Cerebellar nuclear complex (tissue), 1 donor: ENCODE measurements around the gene WNT8B.

Experiments
- DNase-seq, 2 experiments: peaks; one replicate each; lab custom pipeline; 2025; lab: John Stamatoyannopoulos, UW

WNT8B gene

GRCh38 chr10:100519311-100520051 is 56.7 kb downstream of the WNT8B start, which contains the start of gene SEC31B:
TSS of gene SEC31B (minus strand) at chr10:100519861. CDS start at chr10:100516952, 2,909 bp downstream.
- no peak for DNase-seq

DNA sequence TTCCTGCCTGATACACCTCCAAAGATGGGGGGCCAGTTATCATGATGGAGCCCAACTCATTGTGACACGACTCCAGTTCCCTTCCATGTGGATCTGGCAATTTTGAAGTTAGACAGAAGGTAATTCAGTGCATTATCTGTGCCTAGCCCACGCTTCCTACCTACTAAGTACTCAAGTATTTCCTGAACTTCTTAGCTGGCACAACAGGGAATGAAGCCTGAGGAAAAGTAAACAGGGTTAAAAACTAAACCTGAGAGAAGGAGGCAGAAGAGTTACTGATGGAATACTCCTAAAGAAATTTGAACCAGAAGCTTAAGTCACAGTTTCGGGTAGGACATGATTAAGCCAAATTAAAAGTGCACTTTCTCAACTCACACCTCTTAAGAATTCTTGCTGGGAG is 58.0 kb downstream of the WNT8B start:
- DNase-seq: no peak

- no peak for DNase-seq
Measured at GRCh38 chr10:100522107-100522801, 59.4 kb downstream of the WNT8B start.

DNA sequence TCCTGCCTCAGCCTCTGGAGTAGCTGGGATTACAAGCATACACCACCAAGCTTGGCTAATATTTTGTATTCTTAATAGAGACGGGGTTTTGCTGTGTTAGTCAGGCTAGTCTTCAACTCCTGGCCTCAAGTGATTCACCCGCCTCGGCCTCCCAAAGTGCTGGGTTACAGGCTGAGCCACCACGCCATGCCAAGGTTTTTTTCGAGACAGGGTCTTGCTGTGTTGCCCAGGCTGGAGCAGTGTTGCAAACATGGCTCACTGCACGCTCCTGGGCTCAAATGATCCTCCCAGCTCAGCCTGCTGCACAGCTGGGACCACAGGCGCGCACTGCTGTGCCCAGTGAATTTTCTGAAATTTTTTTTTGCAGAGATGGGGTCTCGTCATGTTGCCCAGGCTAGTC is 60.1 kb downstream of the WNT8B start:
- DNase-seq: no peak

- DNase-seq: no peak
Measured at GRCh38 chr10:100524206-100524605, 61.4 kb downstream of the WNT8B start.

GRCh38 chr10:100524638-100525037 is 61.8 kb downstream of the WNT8B start:
- no peak for DNase-seq

DNA sequence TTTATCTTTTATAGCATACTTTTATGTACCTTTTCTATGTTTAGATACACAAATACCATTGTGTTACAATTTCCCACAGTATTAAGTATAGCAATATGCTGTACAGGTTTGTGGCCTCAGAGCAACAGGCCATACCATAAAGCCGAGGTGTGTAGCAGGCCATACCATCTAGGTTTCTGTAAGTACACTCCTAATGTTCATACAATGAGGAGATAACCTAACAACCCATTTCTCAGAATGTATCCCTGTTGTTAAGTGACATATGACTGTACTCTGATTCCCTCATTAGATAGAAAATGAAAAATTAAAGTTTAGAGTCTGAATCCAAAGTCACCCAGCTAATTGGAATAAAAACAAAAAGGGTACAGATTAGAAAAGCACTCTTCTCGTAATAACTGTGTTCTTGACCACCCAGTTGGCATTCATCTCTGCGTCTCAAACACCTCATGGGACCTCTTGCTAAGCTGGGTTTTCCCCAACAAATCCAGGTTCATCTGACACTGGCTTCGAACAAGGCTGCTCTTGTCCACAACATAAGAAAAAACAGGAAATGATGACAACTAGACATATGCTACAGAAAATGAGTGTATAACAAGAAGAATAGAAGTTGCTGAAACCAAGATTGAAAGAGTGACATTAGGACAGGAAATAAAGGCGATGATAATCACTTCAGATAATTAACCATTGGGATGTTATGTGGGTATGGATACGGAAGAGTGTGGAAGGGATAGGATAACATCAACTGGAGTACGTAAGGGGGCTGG is 65.5 kb downstream of the WNT8B start:
- DNase-seq: no peak

DNA sequence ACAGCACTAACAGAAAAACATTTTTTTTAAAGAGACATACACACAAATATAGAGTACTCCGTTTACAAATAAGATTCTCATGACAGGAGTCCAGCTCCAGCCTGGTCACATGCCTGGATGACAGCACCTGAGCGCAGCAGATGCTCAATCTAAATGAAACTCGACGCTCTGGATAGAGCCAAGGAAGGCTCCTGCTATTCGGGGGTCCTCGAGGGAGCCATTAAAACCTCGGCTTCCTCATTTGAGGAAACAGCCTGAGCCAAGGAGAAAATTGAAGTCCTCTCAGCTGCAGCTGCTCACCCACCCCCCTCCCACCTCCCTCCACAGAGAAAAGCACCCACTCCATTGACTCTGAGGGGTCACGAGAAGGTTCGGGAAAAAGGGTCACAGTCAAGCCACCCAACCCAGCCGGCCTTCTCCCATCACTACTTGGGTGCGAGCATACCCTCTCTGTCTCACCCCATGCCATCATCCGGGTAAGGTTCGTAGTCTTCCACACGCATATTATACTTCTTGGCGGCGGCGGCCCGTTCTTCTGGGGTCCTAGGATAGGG is 66.2 kb downstream of the WNT8B start:
- no peak for DNase-seq

DNA sequence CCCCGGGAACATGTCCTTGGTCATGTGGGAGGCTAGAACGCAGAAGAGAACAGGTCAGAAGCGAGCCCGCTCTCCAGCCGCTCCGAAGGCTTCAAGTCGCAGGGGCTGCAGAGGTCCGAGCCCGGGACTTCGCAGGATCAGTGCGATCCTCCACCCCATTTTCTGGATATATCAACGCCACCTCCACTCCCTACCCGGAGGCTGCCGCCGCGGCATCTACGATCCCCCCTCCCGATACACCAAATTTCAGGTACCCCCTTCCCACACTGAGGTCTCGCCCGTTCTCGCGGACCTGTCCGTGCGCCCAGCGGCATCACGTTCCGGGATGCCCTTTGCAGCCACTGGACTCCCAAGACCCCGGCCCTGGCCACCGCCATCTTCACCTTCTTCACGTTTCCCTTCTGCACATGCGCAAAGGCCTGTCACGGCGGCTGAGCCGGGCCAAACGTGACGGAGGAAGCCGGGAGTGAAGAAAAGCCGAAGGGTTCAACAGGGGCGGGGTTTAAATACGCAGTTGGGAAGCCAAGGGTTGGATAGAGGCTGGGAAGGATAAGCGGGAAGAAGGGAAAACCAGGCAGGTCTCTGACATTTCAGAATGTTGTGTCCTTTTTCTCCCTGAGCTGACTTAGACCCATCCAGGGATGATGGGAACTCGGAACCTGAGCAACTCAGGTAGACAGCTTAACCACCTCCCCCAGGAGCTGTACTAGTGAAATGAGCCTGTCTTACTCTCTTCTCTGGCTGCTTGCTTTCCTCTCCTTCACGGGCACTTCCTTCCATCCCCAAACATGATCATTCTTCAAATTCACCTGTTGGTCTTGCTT is 66.9 kb downstream of the WNT8B start, which contains the start of gene NDUFB8:
Gene NDUFB8 (minus strand): TSS at position 397 of the 824 bp plus-strand sequence. CDS start 20 bp downstream, at position 377.
- DNase-seq: peak; percentile 7 to 78

GRCh38 chr10:100531761-100532160 is 69.0 kb downstream of the WNT8B start:
- DNase-seq: no peak
